Measurements from ENCODE around the gene NRP2.

NRP2 gene

DNA sequence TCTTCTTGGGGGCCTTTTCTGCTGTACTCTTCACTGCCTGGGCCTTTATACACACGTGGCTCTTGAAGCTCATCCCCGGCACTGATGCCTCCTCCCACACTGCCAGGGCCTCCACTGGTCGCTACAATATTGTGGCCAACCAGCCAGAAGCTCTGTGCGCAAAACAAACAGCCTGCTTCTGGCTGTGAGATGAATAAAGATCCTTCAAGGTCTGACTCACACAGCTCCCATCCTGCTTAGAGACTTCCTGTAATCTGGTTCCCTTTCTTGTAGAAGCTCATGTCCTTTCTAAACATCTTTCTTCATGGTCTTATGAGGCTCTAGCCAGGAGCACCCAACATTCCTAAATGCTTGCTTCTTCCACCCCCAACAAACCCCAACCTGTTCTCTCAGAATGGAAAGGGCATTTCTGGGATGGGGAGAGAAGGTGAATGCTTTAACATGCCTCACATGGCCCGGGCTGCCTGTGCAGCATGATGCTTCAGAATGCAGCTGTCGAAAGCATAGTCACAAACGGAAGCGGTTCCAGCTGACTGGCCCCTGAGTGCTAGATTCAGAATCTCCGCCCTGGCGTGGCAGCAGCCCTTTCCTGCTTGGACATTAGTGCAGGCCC is 24.6 kb downstream of the NRP2 start:
- DNase-seq (ENCODE audit: low read depth) = peak; percentile 68

- no peak for DNase-seq (ENCODE audit: low read depth)
Measured at GRCh38 chr2:205708231-205708631, 25.9 kb downstream of the NRP2 start.

DNA sequence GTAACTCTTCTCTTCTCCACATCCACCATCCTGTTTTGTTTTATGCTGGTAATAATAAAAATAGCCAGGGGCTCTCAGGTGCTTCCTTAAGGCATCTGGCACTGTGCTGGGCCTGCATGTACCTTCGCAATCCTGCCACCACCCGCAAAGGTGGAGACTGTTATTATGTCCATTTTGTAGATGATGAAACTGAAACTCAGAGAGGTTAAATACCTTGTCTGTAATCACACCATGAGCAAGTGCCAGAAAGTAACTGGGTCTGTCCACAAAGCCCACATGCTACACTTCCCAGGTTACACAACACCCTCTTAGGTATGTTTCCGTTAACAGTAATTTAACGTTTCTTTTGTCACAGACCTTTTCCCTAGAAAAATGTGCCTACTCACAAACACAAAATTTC is 27.0 kb downstream of the NRP2 start:
- no peak for DNase-seq (ENCODE audit: low read depth)

DNA sequence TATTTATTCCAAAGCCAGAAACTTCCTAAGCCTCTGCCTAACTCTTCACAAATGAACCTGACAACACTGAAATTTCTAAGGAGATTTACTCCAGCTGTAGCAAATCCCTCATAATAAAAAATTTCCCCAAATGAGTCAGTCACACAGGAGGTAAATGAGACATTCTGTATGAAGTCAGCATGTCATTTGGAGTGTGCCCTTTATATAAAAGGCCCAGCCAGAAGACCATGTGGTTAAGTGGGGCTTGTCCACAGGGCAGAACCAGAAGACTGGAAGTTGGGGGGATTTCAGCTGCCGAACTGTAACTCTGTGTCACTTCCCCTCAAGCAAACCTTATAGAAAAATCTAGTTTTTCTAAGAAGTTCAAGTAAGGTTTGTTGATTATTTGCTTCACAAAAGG is 30.2 kb downstream of the NRP2 start:
- peak; percentile 42 for DNase-seq (ENCODE audit: low read depth)

GRCh38 chr2:205713086-205713485 is 30.8 kb downstream of the NRP2 start:
- DNase-seq (ENCODE audit: low read depth) = no peak

- no peak for DNase-seq (ENCODE audit: low read depth)
Measured at GRCh38 chr2:205714058-205714776, 31.9 kb downstream of the NRP2 start.

GRCh38 chr2:205714789-205715720 is 32.8 kb downstream of the NRP2 start:
- DNase-seq (ENCODE audit: low read depth) = no peak

DNA sequence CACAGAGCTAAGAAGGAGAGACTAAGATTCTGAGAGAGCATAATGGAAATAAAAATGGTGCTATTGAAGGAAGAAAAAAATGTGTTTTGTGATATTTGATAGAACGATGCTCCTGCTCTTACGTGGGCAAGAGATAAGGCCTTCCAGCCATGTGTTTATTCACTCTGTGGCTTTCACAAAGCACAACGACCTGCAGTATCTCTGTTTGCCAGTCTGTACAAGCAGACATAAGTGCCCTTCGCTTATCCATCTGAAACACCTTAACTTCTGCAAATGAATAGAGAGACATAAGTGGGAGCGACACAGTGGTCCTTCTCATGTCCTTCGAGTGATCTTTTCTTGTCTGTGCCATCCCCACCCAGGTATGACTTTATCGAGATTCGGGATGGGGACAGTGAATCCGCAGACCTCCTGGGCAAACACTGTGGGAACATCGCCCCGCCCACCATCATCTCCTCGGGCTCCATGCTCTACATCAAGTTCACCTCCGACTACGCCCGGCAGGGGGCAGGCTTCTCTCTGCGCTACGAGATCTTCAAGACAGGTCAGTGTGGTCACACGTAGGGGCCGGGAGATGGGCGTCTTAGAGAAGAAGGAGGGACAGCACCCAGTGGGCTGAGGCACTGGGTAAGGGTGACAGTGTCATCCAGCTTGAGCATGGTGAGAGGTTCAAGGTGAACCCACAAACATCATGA is 33.7 kb downstream of the NRP2 start:
- no peak for DNase-seq (ENCODE audit: low read depth)

GRCh38 chr2:205717175-205717846 is 35.0 kb downstream of the NRP2 start:
- DNase-seq (ENCODE audit: low read depth) = no peak

DNA sequence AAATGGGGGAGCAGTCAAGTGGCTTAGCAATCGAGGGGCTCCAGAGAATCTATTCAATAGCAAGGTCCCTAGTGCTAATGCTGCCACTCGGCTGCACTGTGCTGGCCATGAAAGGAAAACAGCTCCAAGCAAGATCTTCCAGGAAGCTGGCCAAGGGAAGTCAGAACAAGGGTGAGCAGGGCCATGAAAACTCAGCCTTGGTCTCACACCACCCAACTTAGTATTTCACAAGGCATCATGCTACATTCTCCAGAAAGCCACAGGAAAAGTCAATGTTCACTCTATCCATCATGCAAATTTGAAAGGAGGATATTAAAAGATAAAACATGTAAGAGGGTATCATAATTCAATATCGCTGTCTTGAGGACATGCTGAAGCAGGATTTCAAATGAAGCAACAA is 35.7 kb downstream of the NRP2 start:
- DNase-seq (ENCODE audit: low read depth) = no peak

GRCh38 chr2:205719847-205720246 is 37.5 kb downstream of the NRP2 start:
- DNase-seq (ENCODE audit: low read depth) = no peak

DNA sequence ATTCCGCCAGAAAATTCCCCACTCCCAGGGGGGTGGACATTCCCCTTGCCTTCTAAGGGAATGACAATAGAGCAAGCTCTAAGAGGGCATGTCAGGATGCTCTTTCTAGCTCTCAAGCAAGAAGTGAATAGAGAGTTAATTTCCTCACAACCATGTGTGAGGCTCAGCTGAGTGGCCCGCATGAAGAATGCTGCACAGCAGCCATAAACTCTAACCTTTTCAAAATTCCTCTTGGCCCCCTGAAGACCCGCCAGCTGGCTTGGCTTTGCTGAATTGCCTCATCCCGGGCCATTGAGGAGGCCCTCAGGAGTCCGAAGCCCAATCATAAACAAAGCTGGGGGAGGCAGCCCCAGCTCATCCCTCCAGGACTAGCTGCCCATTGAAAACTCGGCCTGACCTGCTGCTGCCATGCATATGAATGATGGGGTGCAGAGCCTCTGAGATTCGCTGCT is 38.2 kb downstream of the NRP2 start:
- DNase-seq (ENCODE audit: low read depth) = no peak

DNA sequence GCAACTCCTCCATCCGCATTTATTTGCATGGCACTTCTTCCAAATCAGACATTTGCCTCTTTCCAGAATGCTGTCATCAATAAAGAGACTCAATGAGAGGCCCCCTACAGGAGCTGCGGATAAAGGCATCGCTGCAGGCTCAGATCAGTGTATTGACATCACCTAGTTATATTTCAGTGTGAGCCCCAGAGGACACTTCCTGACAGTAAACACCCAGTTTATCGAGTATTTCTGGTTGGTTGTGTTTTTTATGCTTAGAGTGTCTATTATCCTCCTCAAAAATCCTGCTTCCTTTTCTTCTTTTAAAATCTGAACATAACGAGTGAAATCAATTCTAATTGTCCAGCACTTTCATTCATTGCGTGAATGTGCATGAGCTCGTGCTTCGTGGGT is 38.8 kb downstream of the NRP2 start:
- DNase-seq (ENCODE audit: low read depth) = no peak

- DNase-seq (ENCODE audit: low read depth) = no peak
Measured at GRCh38 chr2:205722283-205722918, 40.1 kb downstream of the NRP2 start.

- DNase-seq (ENCODE audit: low read depth) = no peak
Measured at GRCh38 chr2:205723179-205723578, 40.9 kb downstream of the NRP2 start.

- no peak for DNase-seq (ENCODE audit: low read depth)
Measured at GRCh38 chr2:205725059-205725458, 42.8 kb downstream of the NRP2 start.

- DNase-seq (ENCODE audit: low read depth) = no peak
Measured at GRCh38 chr2:205726506-205726905, 44.2 kb downstream of the NRP2 start.

DNA sequence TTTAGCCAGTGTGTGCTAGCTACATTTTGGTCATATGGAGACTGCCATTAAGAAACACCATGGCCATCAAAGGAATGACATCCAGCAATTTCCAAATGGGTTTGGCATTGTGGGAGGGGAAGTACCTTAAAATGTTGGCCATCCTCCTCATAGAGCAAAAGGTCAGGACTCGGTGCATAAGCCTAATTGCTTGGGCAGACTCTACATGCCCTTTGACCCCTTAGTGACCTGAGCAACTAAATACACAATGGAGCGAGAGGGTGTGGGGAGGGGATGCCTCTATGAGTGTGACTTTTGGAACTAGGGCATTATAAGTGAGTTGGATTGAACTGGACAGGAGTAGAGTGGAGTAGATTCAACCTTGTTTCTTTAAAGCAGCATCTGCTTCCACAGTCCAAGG is 44.9 kb downstream of the NRP2 start:
- no peak for DNase-seq (ENCODE audit: low read depth)

- DNase-seq (ENCODE audit: low read depth) = no peak
Measured at GRCh38 chr2:205728366-205728765, 46.1 kb downstream of the NRP2 start.

DNA sequence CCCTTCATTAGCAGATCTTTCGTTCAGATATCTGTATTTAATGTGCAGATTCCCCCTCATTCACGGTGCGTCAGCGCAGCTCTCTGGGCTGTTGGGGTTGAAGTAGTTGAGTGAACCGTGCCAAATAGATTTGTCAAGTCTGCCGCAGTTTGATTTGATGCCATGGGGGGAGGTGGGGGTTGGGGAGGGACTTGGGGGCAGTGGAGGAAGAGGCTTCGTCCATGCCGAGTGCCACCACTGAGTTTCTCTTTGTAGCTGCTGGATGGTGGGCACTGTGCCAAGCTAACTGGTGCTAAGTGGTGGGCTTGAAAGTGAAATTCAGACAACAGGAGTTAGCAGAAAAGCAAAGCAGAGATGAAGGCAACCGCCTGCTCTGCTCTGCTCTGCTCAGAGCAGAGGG is 47.9 kb downstream of the NRP2 start:
- DNase-seq (ENCODE audit: low read depth) = no peak

Measured in GM04504 (cell line).